HepG2 (cell line): Measurements from ENCODE around the gene LUC7L2. TPM values are rescaled to one million over a fixed set of nuclear protein-coding genes. Genes with fewer than 3 reads are reported as not detected.

ENCODE experiments used
- ATAC-seq: fragments of 200-7000 bp; cut with Tn5 transposase; 3 replicates; pipeline ENCODE4 v1.9.1; 2020; ENCODE audit warnings: mild to moderate bottlenecking, moderate library complexity
- BruUV-seq: library from RNA; stranded (reverse); fragments of 400-500 nt; replicated peaks from 2 replicates; lab custom pipeline; 2021; lab: Mats Ljungman, UMichigan
- CTCF ChIA-PET: fragments of 300-600 bp; formaldehyde crosslinking; extraction: SDS; loops from one replicate; lab custom pipeline; 2021; ENCODE audit warnings: low total read pairs, inconsistent platforms, low intra/inter-chr PET ratio; lab: Yijun Ruan, JAX
- POLR2A ChIA-PET: fragments of 350-600 bp; sonication (Branson Sonifier 250); formaldehyde crosslinking; loops from one replicate; lab custom pipeline; 2020; ENCODE audit warnings: antibody characterized with exemption, inconsistent platforms; lab: Yijun Ruan, JAX
- DNase-seq: peaks from one replicate; pipeline ENCODE4 v3.0.0-alpha.2; 2015; ENCODE audit warnings: low spot score
- FAIRE-seq: peaks from 3 replicates; lab custom pipeline; 2011; peaks lifted over from hg19 to GRCh38; lab: Jason Lieb, UNC
- H2AFZ ChIP-seq: one replicate; pipeline ENCODE4 v1.6.1; 2011; ENCODE audit warnings: low read length, inconsistent platforms
- H3K27ac ChIP-seq: fragments of 300-600 bp; 3 replicates; pipeline ENCODE4 v1.8.0; 2011; ENCODE audit warnings: mixed run types, mild to moderate bottlenecking, mixed read lengths, low read length, inconsistent platforms; ENCODE audit not compliant: insufficient read depth; ENCODE audit errors: extremely low read length
- H3K27me3 ChIP-seq, 2 experiments: fragments of 200-600 bp in 1 of 2; 2 replicates in 1 of 2; 3 replicates in 1 of 2; pipeline versions ENCODE4 v1.6.0 to v1.8.0; 2011; ENCODE audit warnings: low read length in 2 of 2, mild to moderate bottlenecking in 2 of 2, moderate library complexity in 2 of 2, inconsistent platforms in 1 of 2; ENCODE audit not compliant: insufficient read depth in 2 of 2, control insufficient read depth in 1 of 2
- H3K36me3 ChIP-seq, 2 experiments: fragments of 200-600 bp in 1 of 2; replicated peaks in 1 of 2; 2 replicates in 1 of 2; 3 replicates in 1 of 2; pipeline versions ENCODE4 v1.5.1 to v1.8.0; 2011; ENCODE audit warnings: low read length in 2 of 2, inconsistent platforms in 1 of 2; ENCODE audit not compliant: insufficient read depth in 2 of 2, control insufficient read depth in 1 of 2
- H3K4me1 ChIP-seq: 2 replicates; pipeline ENCODE4 v1.5.1; 2012; ENCODE audit warnings: low read length, inconsistent platforms; ENCODE audit not compliant: insufficient read depth
- H3K4me2 ChIP-seq: 2 replicates; pipeline ENCODE4 v1.6.0; 2011; ENCODE audit warnings: low read depth, low read length, inconsistent platforms
- H3K4me3 ChIP-seq, 3 experiments: fragments of 200-600 bp in 1 of 3; sonication (generic), shearing (Covaris generic) in 1 of 3; replicated peaks in 1 of 3; 2 replicates each; pipeline ENCODE4 v1.5.1; 2011 to 2016; ENCODE audit warnings: low read length in 3 of 3, inconsistent platforms in 2 of 3, low read depth in 2 of 3, mild to moderate bottlenecking in 2 of 3, control low read depth in 1 of 3, mixed read lengths in 1 of 3; ENCODE audit not compliant: insufficient read depth in 1 of 3
- H3K79me2 ChIP-seq: one replicate; pipeline ENCODE4 v1.6.1; 2011; ENCODE audit warnings: low read length, inconsistent platforms; ENCODE audit not compliant: insufficient read depth
- H3K9ac ChIP-seq: 2 replicates; pipeline ENCODE4 v1.6.0; 2011; ENCODE audit warnings: mild to moderate bottlenecking, low read depth, low read length, inconsistent platforms; ENCODE audit not compliant: insufficient read depth
- H3K9me3 ChIP-seq: 2 replicates; pipeline ENCODE4 v1.5.1; 2012; ENCODE audit warnings: mild to moderate bottlenecking, low read length
- H4K20me1 ChIP-seq: 2 replicates; pipeline ENCODE4 v1.6.0; 2011; ENCODE audit warnings: inconsistent platforms, mild to moderate bottlenecking, low read length, moderate library complexity; ENCODE audit not compliant: insufficient read depth
- ATF5 ChIP-seq: sonication (generic); formaldehyde crosslinking; IDR thresholded peaks from 2 replicates; pipeline ENCODE4 v1.4.0; 2020; ENCODE audit warnings: mild to moderate bottlenecking, low read depth, missing genetic modification reagents
- CHD4 ChIP-seq: fragments of 200-600 bp; sonication (generic); IDR thresholded peaks from 2 replicates; pipeline ENCODE4 v1.7.0; 2017; ENCODE audit warnings: mild to moderate bottlenecking, low read length, borderline replicate concordance
- EHMT2 ChIP-seq: fragments of 200-600 bp; sonication (generic); IDR thresholded peaks from 2 replicates; pipeline ENCODE4 v1.7.0; 2017; ENCODE audit warnings: antibody characterized with exemption, low read depth, low read length, borderline replicate concordance
- GFI1 ChIP-seq: sonication (generic); formaldehyde crosslinking; IDR thresholded peaks from 2 replicates; pipeline ENCODE4 v1.5.0; 2020; ENCODE audit warnings: missing genetic modification reagents, mild to moderate bottlenecking, borderline replicate concordance
- KLF12 ChIP-seq: sonication (generic); formaldehyde crosslinking; IDR thresholded peaks from 2 replicates; pipeline ENCODE4 v1.4.0; 2020; ENCODE audit warnings: missing genetic modification reagents, borderline replicate concordance
- MTF1 ChIP-seq: sonication (generic); formaldehyde crosslinking; IDR thresholded peaks from 2 replicates; pipeline ENCODE4 v1.5.0; 2020; ENCODE audit warnings: missing genetic modification reagents
- NFIB ChIP-seq: sonication (generic); formaldehyde crosslinking; IDR thresholded peaks from 2 replicates; pipeline ENCODE4 v1.9.0; 2021; ENCODE audit warnings: missing genetic modification reagents, mild to moderate bottlenecking, borderline replicate concordance
- PBX3 ChIP-seq: sonication (generic); formaldehyde crosslinking; IDR thresholded peaks from 2 replicates; pipeline ENCODE4 v1.8.1; 2023; ENCODE audit warnings: missing genetic modification reagents, inconsistent platforms, borderline replicate concordance
- PHF5A ChIP-seq: IDR thresholded peaks from one replicate; pipeline ENCODE4 v1.6.1; 2018; ENCODE audit warnings: low read depth, missing genetic modification reagents; ENCODE audit not compliant: unreplicated experiment
- PRPF4 ChIP-seq: fragments of 200-400 bp; formaldehyde crosslinking; IDR thresholded peaks from 2 replicates; pipeline ENCODE4 v1.6.1; 2016; ENCODE audit warnings: low read length, low read depth; ENCODE audit not compliant: poor library complexity, severe bottlenecking
- RAD21 ChIP-seq: fragments of 450-650 bp; formaldehyde crosslinking; IDR thresholded peaks from 2 replicates; pipeline ENCODE4 v1.5.0; 2020; ENCODE audit warnings: mild to moderate bottlenecking
- RFXANK ChIP-seq: IDR thresholded peaks from 2 replicates; pipeline ENCODE4 v1.6.1; 2016
- SSRP1 ChIP-seq: IDR thresholded peaks from 2 replicates; pipeline ENCODE4 v1.6.1; 2016; ENCODE audit warnings: control low read depth
- TOE1 ChIP-seq: sonication (generic); formaldehyde crosslinking; IDR thresholded peaks from 2 replicates; pipeline ENCODE4 v1.4.0; 2020; ENCODE audit warnings: mild to moderate bottlenecking, missing genetic modification reagents
- TRAFD1 ChIP-seq: sonication (generic); formaldehyde crosslinking; IDR thresholded peaks from 2 replicates; pipeline ENCODE4 v1.5.1; 2020; ENCODE audit warnings: missing genetic modification reagents, mild to moderate bottlenecking, borderline replicate concordance
- ZNF615 ChIP-seq: sonication (generic); formaldehyde crosslinking; IDR thresholded peaks from 2 replicates; pipeline ENCODE4 v1.5.0; 2020; ENCODE audit warnings: mild to moderate bottlenecking, missing genetic modification reagents, borderline replicate concordance
- WGBS: methylation state at CpG from one replicate; pipeline ENCODE4 v1.1.6; 2017; ENCODE audit warnings: low lambda C conversion rate; 5-methylcytosine and 5-hydroxymethylcytosine counted together
- in situ Hi-C: cut with HindIII; loops from 2 replicates; pipeline ENCODE4 v1.10.0; 2017; ENCODE audit warnings: low pct_unique_long_range_greater_than_20kb; ENCODE audit not compliant: extremely low pct_ligation_motif_present
- intact Hi-C: fragments of 100-400 bp; cut with micrococcal nuclease; formaldehyde crosslinking; loops from one replicate; pipeline ENCODE4 v1.10.0; 2022; ENCODE audit not compliant: unreplicated experiment
- polyA plus RNA-seq, 8 experiments: library from polyadenylated mRNA; depleted of rRNA in 3 of 8; stranded (reverse) in 7 of 8; unstranded in 1 of 8; fragments of >200 nt; fragmentation: Illumina TruSeq in 4 of 8; extraction: Trizol in 4 of 8; gene quantifications; 2 replicates each; pipeline versions ENCODE4 v1.2.1 to v1.2.3, GENCODE V29; 2011 to 2016; ENCODE audit warnings: low read depth in 4 of 8, missing spikeins in 1 of 8, mixed read lengths in 1 of 8; ENCODE audit not compliant: insufficient read depth in 1 of 8
- total RNA-seq, 5 experiments: library from RNA; depleted of rRNA; stranded (reverse); fragments of >200 nt; fragmentation: Illumina TruSeq; extraction: Trizol; gene quantifications; 2 replicates each; pipeline ENCODE4 v1.2.3, GENCODE V29; 2016; ENCODE audit warnings: low read depth in 1 of 5
- TF ChIP-seq, protein P1 (sequence below): sonication (generic); formaldehyde crosslinking; IDR thresholded peaks from 2 replicates; pipeline ENCODE4 v1.5.0; 2020; ENCODE audit warnings: mild to moderate bottlenecking, missing genetic modification reagents
- TF ChIP-seq, protein P2 (sequence below): sonication (generic); formaldehyde crosslinking; IDR thresholded peaks from 2 replicates; pipeline ENCODE4 v1.8.0; 2022; ENCODE audit warnings: mild to moderate bottlenecking, missing genetic modification reagents, moderate library complexity

Gene LUC7L2
- total and polyA plus RNA-seq, 2 of the 13 experiments (the other 11 are each of a cell fraction or from before 2014, with no cell fraction given), result 17.9 to 50.7 TPM

DNA sequence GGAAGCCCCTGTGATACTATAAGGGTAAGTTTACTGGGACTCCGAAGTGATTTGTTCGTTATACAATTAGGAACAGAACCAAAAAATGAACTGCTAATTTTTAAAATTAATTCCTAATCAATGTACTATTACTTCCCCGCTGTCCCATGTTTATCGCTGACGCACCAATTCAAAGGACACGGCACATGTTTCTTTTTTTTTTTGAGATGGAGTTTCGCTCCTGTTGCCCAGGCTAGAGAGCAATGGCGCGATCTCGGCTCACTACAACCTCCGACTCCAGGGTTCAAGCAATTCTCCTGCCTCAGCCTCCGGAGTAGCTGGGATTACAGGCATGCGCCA, 20.0 kb upstream of the LUC7L2 start:
- peak overlapping the region; percentile 100 for H3K27ac ChIP-seq
- intact Hi-C loops, result loop anchor here (1.0 to 10.0 kb wide), 3 partner anchors 40 to 235 kb away; partner anchors contain the start of genes UBN2 and ZC3HAV1
- H3K27me3 ChIP-seq, result no peaks in the 10 kb centered on the region; a peak in 1 of 5 replicates
- no peaks in the 10 kb centered on the region for H4K20me1 ChIP-seq
- ChIA-PET CTCF (no interaction called here), POLR2A (interaction anchor here (0.7 to 1.6 kb wide), 11 partner anchors 9 to 206 kb away, joined by 3 to 30 read pairs (median 3); partner anchors contain the start of genes LUC7L2 and UBN2)
- H3K9ac ChIP-seq, result no peak overlapping the region
- H3K36me3 ChIP-seq, result no peaks in the 10 kb centered on the region
- no peak for FAIRE-seq
- 93% methylated on average over 13 of the region's 13 CpGs for WGBS
- no peak for DNase-seq
- H3K9me3 ChIP-seq, result no peaks in the 10 kb centered on the region
- H2AFZ ChIP-seq, result no peak overlapping the region
- peak; percentile 3; the same call in 1 of the 2 replicates for TF ChIP-seq RFXANK
- TF ChIP-seq ZNF615, result 0 out of 2 replicates have a peak, but pooled peaks have one; percentile 20
- TF ChIP-seq PBX3, result no peak
- TF ChIP-seq TOE1 (CRISPR knock-in tag), result no peak
- 0 out of 2 replicates have a peak, but pooled peaks have one; percentile 17 for TF ChIP-seq GFI1 (CRISPR knock-in tag)
- peak; percentile 54; the same call in 1 of the 2 replicates for TF ChIP-seq EHMT2
- no peak for TF ChIP-seq RAD21 (CRISPR knock-in tag)
- TF ChIP-seq KLF12 (CRISPR knock-in tag), result 0 out of 2 replicates have a peak, but pooled peaks have one; percentile 4
- TF ChIP-seq TRAFD1 (CRISPR knock-in tag), result 0 out of 2 replicates have a peak, but pooled peaks have one; percentile 23
- no peak for TF ChIP-seq NFIB (CRISPR knock-in tag)
- TF ChIP-seq ATF5 (CRISPR knock-in tag), result no peak
- 0 out of 2 replicates have a peak, but pooled peaks have one; percentile 3 for TF ChIP-seq SSRP1 (CRISPR knock-in tag)
- TF ChIP-seq PHF5A (CRISPR knock-in tag), result no peak
- TF ChIP-seq CHD4, result peak; percentile 93
- peak; percentile 73 for TF ChIP-seq PRPF4
- TF ChIP-seq MTF1 (CRISPR knock-in tag), result 0 out of 2 replicates have a peak, but pooled peaks have one; percentile 33
- TF ChIP-seq, protein P1, sequence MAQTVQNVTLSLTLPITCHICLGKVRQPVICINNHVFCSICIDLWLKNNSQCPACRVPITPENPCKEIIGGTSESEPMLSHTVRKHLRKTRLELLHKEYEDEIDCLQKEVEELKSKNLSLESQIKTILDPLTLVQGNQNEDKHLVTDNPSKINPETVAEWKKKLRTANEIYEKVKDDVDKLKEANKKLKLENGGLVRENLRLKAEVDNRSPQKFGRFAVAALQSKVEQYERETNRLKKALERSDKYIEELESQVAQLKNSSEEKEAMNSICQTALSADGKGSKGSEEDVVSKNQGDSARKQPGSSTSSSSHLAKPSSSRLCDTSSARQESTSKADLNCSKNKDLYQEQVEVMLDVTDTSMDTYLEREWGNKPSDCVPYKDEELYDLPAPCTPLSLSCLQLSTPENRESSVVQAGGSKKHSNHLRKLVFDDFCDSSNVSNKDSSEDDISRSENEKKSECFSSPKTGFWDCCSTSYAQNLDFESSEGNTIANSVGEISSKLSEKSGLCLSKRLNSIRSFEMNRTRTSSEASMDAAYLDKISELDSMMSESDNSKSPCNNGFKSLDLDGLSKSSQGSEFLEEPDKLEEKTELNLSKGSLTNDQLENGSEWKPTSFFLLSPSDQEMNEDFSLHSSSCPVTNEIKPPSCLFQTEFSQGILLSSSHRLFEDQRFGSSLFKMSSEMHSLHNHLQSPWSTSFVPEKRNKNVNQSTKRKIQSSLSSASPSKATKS (CRISPR knock-in tag), result 0 out of 2 replicates have a peak, but pooled peaks have one; percentile 32
- TF ChIP-seq, protein P2, sequence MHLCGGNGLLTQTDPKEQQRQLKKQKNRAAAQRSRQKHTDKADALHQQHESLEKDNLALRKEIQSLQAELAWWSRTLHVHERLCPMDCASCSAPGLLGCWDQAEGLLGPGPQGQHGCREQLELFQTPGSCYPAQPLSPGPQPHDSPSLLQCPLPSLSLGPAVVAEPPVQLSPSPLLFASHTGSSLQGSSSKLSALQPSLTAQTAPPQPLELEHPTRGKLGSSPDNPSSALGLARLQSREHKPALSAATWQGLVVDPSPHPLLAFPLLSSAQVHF (CRISPR knock-in tag), result no peak
- ATAC-seq, result no peak
- BruUV-seq, result no TSS peak
- H3K79me2 ChIP-seq, result peaks cover 12% of the 10 kb centered on the region
- in situ Hi-C loops, result no loop called here
- H3K4me2 ChIP-seq, result peak overlapping the region; percentile 87
- peaks cover 26% of the 10 kb centered on the region for H3K4me1 ChIP-seq
- H3K4me3 ChIP-seq, result peak overlapping the region; percentile 22 to 92 (median 25); a peak in 4 of 6 replicates
